Liver (tissue), 9 donors: ENCODE measurements around the gene FES. TPM values are rescaled to one million over a fixed set of nuclear protein-coding genes. Genes with fewer than 3 reads are reported as not detected.

ENCODE experiments used
- DNase-seq: peaks from one replicate; pipeline ENCODE4 v3.0.0-alpha.2; 2017; ENCODE audit warnings: low spot score
- H3K27ac ChIP-seq, 2 donors: one replicate each; pipeline ENCODE4 v1.7.0; 2013; ENCODE audit warnings: inconsistent platforms in 2 of 2, low read length in 2 of 2, control low read depth in 1 of 2, low read depth in 1 of 2, mild to moderate bottlenecking in 1 of 2
- H3K27me3 ChIP-seq, 4 donors: one replicate each; pipeline versions ENCODE4 v1.6.1 to v1.7.0; 2013; ENCODE audit warnings: low read length in 3 of 4, inconsistent platforms in 1 of 4, mild to moderate bottlenecking in 1 of 4, moderate library complexity in 1 of 4; ENCODE audit not compliant: control insufficient read depth in 4 of 4, insufficient read depth in 4 of 4
- H3K36me3 ChIP-seq, 4 donors: one replicate each; pipeline versions ENCODE4 v1.6.1 to v1.7.0; 2013; ENCODE audit warnings: low read length in 3 of 4, mild to moderate bottlenecking in 3 of 4, low read depth in 1 of 4, moderate library complexity in 1 of 4; ENCODE audit not compliant: control insufficient read depth in 4 of 4, insufficient read depth in 3 of 4
- H3K4me1 ChIP-seq, 4 donors: one replicate each; pipeline versions ENCODE4 v1.6.1 to v1.7.0; 2013; ENCODE audit warnings: low read length in 3 of 4, mild to moderate bottlenecking in 3 of 4, moderate library complexity in 1 of 4; ENCODE audit not compliant: control insufficient read depth in 4 of 4, insufficient read depth in 4 of 4
- H3K4me3 ChIP-seq, 3 donors: one replicate each; pipeline versions ENCODE4 v1.6.1 to v1.7.0; 2013; ENCODE audit warnings: low read length in 3 of 3, control low read depth in 1 of 3, low read depth in 1 of 3, mild to moderate bottlenecking in 1 of 3
- H3K9ac ChIP-seq, 2 donors: one replicate each; pipeline ENCODE4 v1.7.0; 2013; ENCODE audit warnings: low read length in 2 of 2, mild to moderate bottlenecking in 2 of 2, moderate library complexity in 2 of 2, control low read depth in 1 of 2, low read depth in 1 of 2
- H3K9me3 ChIP-seq, 4 donors: one replicate each; pipeline versions ENCODE4 v1.6.1 to v1.7.0; 2013; ENCODE audit warnings: low read length in 3 of 4; ENCODE audit not compliant: control insufficient read depth in 4 of 4
- EGR1 ChIP-seq, 2 donors: IDR thresholded peaks; 2 replicates each; pipeline ENCODE4 v1.6.1; 2016 to 2018; ENCODE audit warnings: antibody characterized with exemption in 2 of 2, low read depth in 2 of 2
- FOXA1 ChIP-seq: IDR thresholded peaks from 2 replicates; pipeline ENCODE4 v1.6.1; 2016; ENCODE audit warnings: antibody characterized with exemption
- FOXA2 ChIP-seq: IDR thresholded peaks from 2 replicates; pipeline ENCODE4 v1.6.1; 2016; ENCODE audit warnings: antibody characterized with exemption
- GABPA ChIP-seq, 2 donors: IDR thresholded peaks in 1 of 2; conservative IDR thresholded peaks in 1 of 2; 2 replicates each; pipeline ENCODE4 v1.6.1; 2016; ENCODE audit warnings: antibody characterized with exemption in 2 of 2, mild to moderate bottlenecking in 1 of 2, moderate library complexity in 1 of 2
- HNF4A ChIP-seq, 2 donors: conservative IDR thresholded peaks; 2 replicates each; pipeline ENCODE4 v1.6.1; 2016; ENCODE audit warnings: antibody characterized with exemption in 2 of 2, mild to moderate bottlenecking in 2 of 2
- JUND ChIP-seq, 2 donors: IDR thresholded peaks; 2 replicates each; pipeline ENCODE4 v1.6.1; 2016; ENCODE audit warnings: antibody characterized with exemption in 2 of 2
- NR2F2 ChIP-seq: IDR thresholded peaks from 2 replicates; pipeline ENCODE4 v1.6.1; 2016; ENCODE audit warnings: antibody characterized with exemption
- RAD21 ChIP-seq, 2 donors: IDR thresholded peaks; 2 replicates each; pipeline ENCODE4 v1.6.1; 2016; ENCODE audit warnings: antibody characterized with exemption in 2 of 2, mild to moderate bottlenecking in 2 of 2
- RXRA ChIP-seq, 2 donors: IDR thresholded peaks; 2 replicates each; pipeline ENCODE4 v1.6.1; 2017 to 2018; ENCODE audit warnings: antibody characterized with exemption in 2 of 2, mild to moderate bottlenecking in 1 of 2
- SP1 ChIP-seq: IDR thresholded peaks from 2 replicates; pipeline ENCODE4 v1.6.1; 2018; ENCODE audit warnings: antibody characterized with exemption, mild to moderate bottlenecking
- TAF1 ChIP-seq: conservative IDR thresholded peaks from 2 replicates; pipeline ENCODE4 v1.6.1; 2016; ENCODE audit warnings: antibody characterized with exemption, mild to moderate bottlenecking
- WGBS: extraction: QIAGEN DNeasy Blood & Tissue Kit; methylation state at CpG from one replicate; pipeline ENCODE4 v1.1.7; 2013; 5-methylcytosine and 5-hydroxymethylcytosine counted together
- polyA plus RNA-seq, 2 donors: library from polyadenylated mRNA; stranded (reverse) in 1 of 2; unstranded in 1 of 2; fragments of 200-250 nt in 1 of 2; fragments of >200 nt in 1 of 2; fragmentation: Nextera tagmentation in 1 of 2; extraction: Ambion mirVana in 1 of 2; gene quantifications; one replicate each; pipeline versions ENCODE4 v1.2.1 to v1.2.3, GENCODE V29; 2013 to 2015
- total RNA-seq, 2 donors: library from RNA; depleted of rRNA; stranded (reverse); fragments of >200 nt; gene quantifications; one replicate each; pipeline ENCODE4 v1.2.3, GENCODE V29; 2014
- TF ChIP-seq, protein P1 (sequence below): IDR thresholded peaks from 2 replicates; pipeline ENCODE4 v1.6.1; 2016; ENCODE audit warnings: antibody characterized with exemption
- TF ChIP-seq, protein P2 (sequence below): IDR thresholded peaks from 2 replicates; pipeline ENCODE4 v1.6.1; 2016; ENCODE audit warnings: antibody characterized with exemption
- TF ChIP-seq, protein P3 (sequence below): IDR thresholded peaks from 2 replicates; pipeline ENCODE4 v1.6.1; 2016; ENCODE audit warnings: antibody characterized with exemption
- TF ChIP-seq, protein P4 (sequence below): IDR thresholded peaks from 2 replicates; pipeline ENCODE4 v1.6.1; 2016; ENCODE audit warnings: antibody characterized with exemption, mild to moderate bottlenecking
- donor health status: healthy.
- donor health status: healthy.
- donor health status: healthy.
- donor health status: healthy.
- donor health status: healthy.

FES gene
- total and polyA plus RNA-seq, 4 donors = 12.1 to 43.1 (median 28.8) TPM

DNA sequence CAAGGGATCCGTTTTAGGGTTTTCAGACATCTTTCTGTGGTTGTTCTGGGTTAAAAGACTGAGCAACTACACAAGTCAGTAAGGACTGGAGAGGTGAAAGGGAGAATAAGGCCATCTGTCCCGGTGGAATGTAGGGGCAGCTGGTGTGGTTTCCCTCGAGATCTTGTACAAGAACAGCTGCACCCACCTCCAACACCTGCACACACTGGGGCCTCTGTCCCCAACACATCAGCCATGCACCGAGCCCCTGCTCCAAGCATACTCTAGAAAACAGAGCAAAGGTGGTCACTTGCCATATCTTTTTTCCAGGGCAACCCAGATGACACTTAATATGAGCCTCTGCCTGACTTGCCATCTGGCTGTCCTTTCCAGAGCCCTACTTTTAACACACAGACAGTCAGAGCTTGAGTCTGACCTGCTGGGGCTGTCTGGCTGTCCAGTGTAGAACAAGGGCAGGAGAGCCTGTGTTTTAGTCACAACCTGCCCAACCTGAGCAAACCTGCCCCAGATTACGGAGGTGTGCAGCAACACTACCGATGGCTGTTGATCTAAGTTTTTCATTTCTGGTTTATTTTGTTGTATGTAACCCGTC is 31.0 kb downstream of the FES start:
- peak overlapping the region; percentile 11 to 32 for H3K27ac ChIP-seq
- no peak overlapping the region for H3K4me3 ChIP-seq
- H3K4me1 ChIP-seq = no peaks in the 10 kb centered on the region
- H3K9me3 ChIP-seq = no peaks in the 10 kb centered on the region
- TF ChIP-seq JUND (IDR thresholded peaks at IDR 0.05) (no peak), HNF4A (conservative IDR thresholded peaks at IDR 0.05) (no peak), SP1 (no peak), TAF1 (no peak), FOXA2 (no peak)
- TF ChIP-seq, protein P1, sequence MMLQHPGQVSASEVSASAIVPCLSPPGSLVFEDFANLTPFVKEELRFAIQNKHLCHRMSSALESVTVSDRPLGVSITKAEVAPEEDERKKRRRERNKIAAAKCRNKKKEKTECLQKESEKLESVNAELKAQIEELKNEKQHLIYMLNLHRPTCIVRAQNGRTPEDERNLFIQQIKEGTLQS = no peak
- TF ChIP-seq, protein P2, sequence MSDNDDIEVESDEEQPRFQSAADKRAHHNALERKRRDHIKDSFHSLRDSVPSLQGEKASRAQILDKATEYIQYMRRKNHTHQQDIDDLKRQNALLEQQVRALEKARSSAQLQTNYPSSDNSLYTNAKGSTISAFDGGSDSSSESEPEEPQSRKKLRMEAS = no peak
- DNase-seq = no peak
- WGBS = 83% methylated on average over 7 of the region's 7 CpGs
- no peak overlapping the region for H3K9ac ChIP-seq
- no peaks in the 10 kb centered on the region for H3K27me3 ChIP-seq
- peaks cover 25 to 95% (median 73%) of the 10 kb centered on the region in 4 donors for H3K36me3 ChIP-seq

DNA sequence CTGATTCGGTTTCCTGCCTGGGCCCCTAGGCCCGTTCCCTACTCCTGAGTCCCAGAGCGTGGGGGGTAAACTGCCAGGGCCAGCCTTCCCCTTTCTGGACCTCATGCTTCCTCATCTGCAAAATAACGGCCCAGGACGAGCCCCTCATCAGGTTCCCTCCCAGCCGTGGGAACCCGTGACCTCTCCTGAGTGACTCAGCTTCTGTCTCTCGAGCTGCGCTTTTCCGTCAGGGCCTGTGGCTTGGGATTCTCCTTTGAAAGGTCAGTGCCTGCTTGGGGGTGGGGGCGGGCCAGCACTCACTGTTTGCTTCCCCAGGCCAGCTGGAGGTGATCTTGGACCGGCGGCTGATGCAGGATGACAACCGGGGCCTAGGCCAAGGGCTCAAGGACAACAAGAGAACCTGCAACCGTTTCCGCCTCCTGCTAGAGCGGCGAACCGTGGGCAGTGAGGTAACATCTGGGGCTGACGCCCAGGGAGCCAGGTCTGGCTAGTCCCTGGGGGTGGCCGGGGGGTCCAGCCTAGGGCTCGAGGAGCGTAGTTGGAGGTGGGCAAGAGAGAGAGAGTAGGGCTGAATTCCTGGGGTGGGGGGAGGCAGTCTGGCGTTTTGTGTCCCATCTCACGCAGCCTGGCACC is 31.6 kb downstream of the FES start:
- no peaks in the 10 kb centered on the region for H3K27me3 ChIP-seq
- 52% methylated on average over 25 of the region's 25 CpGs for WGBS
- H3K27ac ChIP-seq = peak overlapping the region; percentile 15 to 40
- no peaks in the 10 kb centered on the region for H3K4me1 ChIP-seq
- TF ChIP-seq FOXA1 = peak; percentile 20
- TF ChIP-seq HNF4A (conservative IDR thresholded peaks at IDR 0.05) = peak; percentile 76 to 86
- no peak for TF ChIP-seq NR2F2
- peak; percentile 77 to 85 for TF ChIP-seq RXRA (IDR thresholded peaks at IDR 0.05)
- TF ChIP-seq, protein P3, sequence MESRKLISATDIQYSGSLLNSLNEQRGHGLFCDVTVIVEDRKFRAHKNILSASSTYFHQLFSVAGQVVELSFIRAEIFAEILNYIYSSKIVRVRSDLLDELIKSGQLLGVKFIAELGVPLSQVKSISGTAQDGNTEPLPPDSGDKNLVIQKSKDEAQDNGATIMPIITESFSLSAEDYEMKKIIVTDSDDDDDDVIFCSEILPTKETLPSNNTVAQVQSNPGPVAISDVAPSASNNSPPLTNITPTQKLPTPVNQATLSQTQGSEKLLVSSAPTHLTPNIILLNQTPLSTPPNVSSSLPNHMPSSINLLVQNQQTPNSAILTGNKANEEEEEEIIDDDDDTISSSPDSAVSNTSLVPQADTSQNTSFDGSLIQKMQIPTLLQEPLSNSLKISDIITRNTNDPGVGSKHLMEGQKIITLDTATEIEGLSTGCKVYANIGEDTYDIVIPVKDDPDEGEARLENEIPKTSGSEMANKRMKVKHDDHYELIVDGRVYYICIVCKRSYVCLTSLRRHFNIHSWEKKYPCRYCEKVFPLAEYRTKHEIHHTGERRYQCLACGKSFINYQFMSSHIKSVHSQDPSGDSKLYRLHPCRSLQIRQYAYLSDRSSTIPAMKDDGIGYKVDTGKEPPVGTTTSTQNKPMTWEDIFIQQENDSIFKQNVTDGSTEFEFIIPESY = no peak
- TF ChIP-seq EGR1 (IDR thresholded peaks at IDR 0.05; ENCODE audit: low read depth in 2 of 2) = peak; percentile 52 to 53
- peak; percentile 86 for TF ChIP-seq SP1
- TF ChIP-seq GABPA (IDR thresholded peaks at IDR 0.05 in 1 of 2, conservative IDR thresholded peaks at IDR 0.05 in 1 of 2) = peak in 1 of 2 donors; percentile 67
- TF ChIP-seq RAD21 (IDR thresholded peaks at IDR 0.05) = peak in 1 of 2 donors; percentile 43
- no peak overlapping the region for H3K9ac ChIP-seq
- H3K4me3 ChIP-seq = no peak overlapping the region
- peaks cover 21 to 95% (median 72%) of the 10 kb centered on the region in 4 donors for H3K36me3 ChIP-seq
- DNase-seq = no peak
- no peaks in the 10 kb centered on the region for H3K9me3 ChIP-seq

DNA sequence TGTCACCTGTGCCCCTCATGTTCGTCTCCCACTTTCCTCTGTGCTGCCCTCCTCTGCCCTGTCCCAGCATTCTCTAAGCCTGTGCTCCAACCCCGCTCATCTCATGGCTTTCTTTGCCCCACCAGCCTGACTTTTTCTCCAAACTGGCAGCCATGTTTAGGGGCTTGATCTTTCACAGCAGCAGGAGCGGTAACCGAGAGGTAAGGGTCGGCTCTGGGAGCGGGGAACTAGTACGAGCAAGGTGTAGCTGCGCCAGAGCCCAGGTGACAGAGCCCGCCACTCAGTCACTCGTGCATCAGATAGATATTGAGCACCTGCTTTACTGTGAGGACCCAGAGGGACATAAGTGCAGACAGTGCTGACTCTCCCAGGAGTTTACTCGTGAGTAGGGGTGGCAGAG is 32.2 kb downstream of the FES start:
- WGBS = 91% methylated on average over 11 of the region's 11 CpGs

More for the DNA sequence above, 32.2 kb downstream of the FES start:
- Histone ChIP-seq H3K4me1 (no peaks in the 10 kb centered on the region), H3K27ac (peak overlapping the region; percentile 15 to 40), H3K4me3 (no peak overlapping the region), H3K9me3 (no peaks in the 10 kb centered on the region), H3K27me3 (no peaks in the 10 kb centered on the region), H3K36me3 (peaks cover 19 to 93% (median 70%) of the 10 kb centered on the region in 4 donors), H3K9ac (no peak overlapping the region)
- DNase-seq = no peak
- TF ChIP-seq FOXA2 = no peak
- no peak for TF ChIP-seq SP1
- no peak for TF ChIP-seq HNF4A (conservative IDR thresholded peaks at IDR 0.05)
- TF ChIP-seq NR2F2 = no peak
- TF ChIP-seq, protein P4, sequence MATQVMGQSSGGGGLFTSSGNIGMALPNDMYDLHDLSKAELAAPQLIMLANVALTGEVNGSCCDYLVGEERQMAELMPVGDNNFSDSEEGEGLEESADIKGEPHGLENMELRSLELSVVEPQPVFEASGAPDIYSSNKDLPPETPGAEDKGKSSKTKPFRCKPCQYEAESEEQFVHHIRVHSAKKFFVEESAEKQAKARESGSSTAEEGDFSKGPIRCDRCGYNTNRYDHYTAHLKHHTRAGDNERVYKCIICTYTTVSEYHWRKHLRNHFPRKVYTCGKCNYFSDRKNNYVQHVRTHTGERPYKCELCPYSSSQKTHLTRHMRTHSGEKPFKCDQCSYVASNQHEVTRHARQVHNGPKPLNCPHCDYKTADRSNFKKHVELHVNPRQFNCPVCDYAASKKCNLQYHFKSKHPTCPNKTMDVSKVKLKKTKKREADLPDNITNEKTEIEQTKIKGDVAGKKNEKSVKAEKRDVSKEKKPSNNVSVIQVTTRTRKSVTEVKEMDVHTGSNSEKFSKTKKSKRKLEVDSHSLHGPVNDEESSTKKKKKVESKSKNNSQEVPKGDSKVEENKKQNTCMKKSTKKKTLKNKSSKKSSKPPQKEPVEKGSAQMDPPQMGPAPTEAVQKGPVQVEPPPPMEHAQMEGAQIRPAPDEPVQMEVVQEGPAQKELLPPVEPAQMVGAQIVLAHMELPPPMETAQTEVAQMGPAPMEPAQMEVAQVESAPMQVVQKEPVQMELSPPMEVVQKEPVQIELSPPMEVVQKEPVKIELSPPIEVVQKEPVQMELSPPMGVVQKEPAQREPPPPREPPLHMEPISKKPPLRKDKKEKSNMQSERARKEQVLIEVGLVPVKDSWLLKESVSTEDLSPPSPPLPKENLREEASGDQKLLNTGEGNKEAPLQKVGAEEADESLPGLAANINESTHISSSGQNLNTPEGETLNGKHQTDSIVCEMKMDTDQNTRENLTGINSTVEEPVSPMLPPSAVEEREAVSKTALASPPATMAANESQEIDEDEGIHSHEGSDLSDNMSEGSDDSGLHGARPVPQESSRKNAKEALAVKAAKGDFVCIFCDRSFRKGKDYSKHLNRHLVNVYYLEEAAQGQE = no peak
- no peak for TF ChIP-seq TAF1
